K562 (cell line): ENCODE results near the gene NUAK2. TPM values are rescaled to one million over a fixed set of nuclear protein-coding genes. Genes with fewer than 3 reads are reported as not detected.

Source experiments
- ATAC-seq: fragments of 200-7000 bp; cut with Tn5 transposase; 3 replicates; pipeline ENCODE4 v1.9.1; 2020; ENCODE audit warnings: moderate library complexity
- BruUV-seq: library from RNA; stranded (reverse); fragments of 400-500 nt; replicated peaks from 2 replicates; lab custom pipeline; 2021; lab: Mats Ljungman, UMichigan
- CTCF ChIA-PET: fragments of 300-600 bp; formaldehyde crosslinking; extraction: SDS; loops from one replicate; lab custom pipeline; 2021; ENCODE audit warnings: low intra/inter-chr PET ratio; lab: Yijun Ruan, JAX
- POLR2A ChIA-PET: fragments of 300-600, 350-650 bp; sonication (Branson Sonifier 250); formaldehyde crosslinking; extraction: SDS; loops from one replicate; lab custom pipeline; 2021; ENCODE audit warnings: antibody characterized with exemption, inconsistent platforms; lab: Yijun Ruan, JAX
- DNase-seq, 4 experiments: peaks; one replicate each; pipeline versions ENCODE4 v3.0.0 to v3.0.0-alpha.2; 2011 to 2018; ENCODE audit warnings: low spot score in 3 of 4, mixed read lengths in 3 of 4; ENCODE audit errors: extremely low read depth in 1 of 4
- FAIRE-seq: peaks from 2 replicates; lab custom pipeline; 2011; peaks lifted over from hg19 to GRCh38; lab: Jason Lieb, UNC
- H2AFZ ChIP-seq: 2 replicates; pipeline ENCODE4 v1.6.0; 2011; ENCODE audit warnings: low read depth, low read length, control low read depth, inconsistent platforms
- H3K27ac ChIP-seq: fragments of 200-600 bp; 3 replicates; pipeline ENCODE4 v1.8.0; 2011; ENCODE audit warnings: low read depth, mild to moderate bottlenecking, control low read depth, inconsistent platforms, low read length, moderate library complexity, mixed read lengths; ENCODE audit errors: extremely low read depth
- H3K27me3 ChIP-seq, 2 experiments: fragments of 300-600 bp in 1 of 2; 2 replicates in 1 of 2; 3 replicates in 1 of 2; pipeline versions ENCODE4 v1.6.0 to v1.8.0; 2011; ENCODE audit warnings: inconsistent platforms in 2 of 2, low read length in 2 of 2, mild to moderate bottlenecking in 1 of 2, mixed read lengths in 1 of 2, moderate library complexity in 1 of 2; ENCODE audit not compliant: control insufficient read depth in 2 of 2, insufficient read depth in 2 of 2
- H3K36me3 ChIP-seq: fragments of 300-600 bp; 3 replicates; pipeline ENCODE4 v1.8.0; 2011; ENCODE audit warnings: mild to moderate bottlenecking, low read length, inconsistent platforms; ENCODE audit not compliant: control insufficient read depth, insufficient read depth
- H3K4me1 ChIP-seq, 2 experiments: fragments of 200-600 bp in 1 of 2; replicated peaks in 1 of 2; 2 replicates in 1 of 2; 3 replicates in 1 of 2; pipeline versions ENCODE4 v1.5.1 to v1.8.0; 2011; ENCODE audit warnings: inconsistent platforms in 2 of 2, low read length in 2 of 2, mild to moderate bottlenecking in 1 of 2, mixed read lengths in 1 of 2, moderate library complexity in 1 of 2; ENCODE audit not compliant: control insufficient read depth in 2 of 2, insufficient read depth in 2 of 2
- H3K4me2 ChIP-seq: 2 replicates; pipeline ENCODE4 v1.6.1; 2011; ENCODE audit warnings: low read length, control low read depth, inconsistent platforms, mixed read lengths; ENCODE audit not compliant: insufficient read depth
- H3K4me3 ChIP-seq: fragments of 200-600 bp; sonication (generic), shearing (Covaris generic); 2 replicates; pipeline ENCODE4 v1.5.1; 2016; ENCODE audit warnings: control low read depth, inconsistent platforms
- H3K79me2 ChIP-seq: fragments of 200-600 bp; 3 replicates; pipeline ENCODE4 v1.8.0; 2011; ENCODE audit warnings: low read length, inconsistent platforms; ENCODE audit not compliant: control insufficient read depth, insufficient read depth
- H3K9ac ChIP-seq, 2 experiments: 2 replicates each; pipeline versions ENCODE4 v1.6.0 to v1.6.1; 2011; ENCODE audit warnings: low read depth in 2 of 2, low read length in 2 of 2, control low read depth in 1 of 2, inconsistent platforms in 1 of 2, mild to moderate bottlenecking in 1 of 2, mixed read lengths in 1 of 2; ENCODE audit not compliant: insufficient read depth in 1 of 2
- H3K9me1 ChIP-seq: one replicate; pipeline ENCODE4 v1.6.0; 2011; ENCODE audit warnings: inconsistent platforms, mild to moderate bottlenecking, low read length, moderate library complexity; ENCODE audit not compliant: control insufficient read depth, insufficient read depth
- H3K9me3 ChIP-seq: replicated peaks from 2 replicates; pipeline ENCODE4 v1.5.1; 2011; ENCODE audit warnings: low read depth, low read length, inconsistent platforms; ENCODE audit not compliant: control insufficient read depth, insufficient read depth
- H4K20me1 ChIP-seq: replicated peaks from 2 replicates; pipeline ENCODE4 v1.6.1; 2011; ENCODE audit warnings: low read length, inconsistent platforms, mixed read lengths; ENCODE audit not compliant: control insufficient read depth, insufficient read depth
- FOS ChIP-seq: IDR thresholded peaks from 3 replicates; pipeline ENCODE4 v1.6.1; 2011; ENCODE audit not compliant: insufficient read length; ENCODE audit errors: extremely low read depth
- HMG20B ChIP-seq: fragments of 250-450 bp; sonication (Bioruptor Pico); IDR thresholded peaks from 2 replicates; pipeline ENCODE4 v1.5.0; 2021; ENCODE audit warnings: mild to moderate bottlenecking
- HNRNPK ChIP-seq: fragments of 200-400 bp; formaldehyde crosslinking; IDR thresholded peaks from one replicate; pipeline ENCODE4 v1.6.1; 2018; ENCODE audit warnings: mild to moderate bottlenecking, low read depth, low read length; ENCODE audit not compliant: poor library complexity, severe bottlenecking
- NELFE ChIP-seq: IDR thresholded peaks from 2 replicates; pipeline ENCODE4 v1.6.1; 2011; ENCODE audit warnings: mild to moderate bottlenecking; ENCODE audit not compliant: insufficient read depth, insufficient read length
- NFATC3 ChIP-seq: fragments of 450-650 bp; IDR thresholded peaks from 2 replicates; pipeline ENCODE4 v1.6.1; 2017; ENCODE audit warnings: mild to moderate bottlenecking
- NRF1 ChIP-seq, 2 experiments: fragments of 450-650 bp; IDR thresholded peaks in 1 of 2; conservative IDR thresholded peaks in 1 of 2; 2 replicates each; pipeline ENCODE4 v1.6.1; 2014; ENCODE audit warnings: mild to moderate bottlenecking in 2 of 2
- RBM14 ChIP-seq: fragments of 200-400 bp; formaldehyde crosslinking; IDR thresholded peaks from 2 replicates; pipeline ENCODE4 v1.6.1; 2018; ENCODE audit warnings: low read depth, mild to moderate bottlenecking, low read length, moderate library complexity, borderline replicate concordance; ENCODE audit not compliant: insufficient read depth
- ZNF140 ChIP-seq: fragments of 250-450 bp; sonication (Bioruptor Pico); IDR thresholded peaks from 2 replicates; pipeline ENCODE4 v1.8.0; 2021; ENCODE audit warnings: moderate library complexity, mild to moderate bottlenecking, inconsistent platforms
- ZNF318 ChIP-seq, 2 experiments: fragments of 450-650 bp; IDR thresholded peaks; 2 replicates each; pipeline ENCODE4 v1.6.1; 2016; ENCODE audit warnings: mild to moderate bottlenecking in 2 of 2, borderline replicate concordance in 1 of 2, low read depth in 1 of 2, moderate library complexity in 1 of 2
- ZNF655 ChIP-seq: fragments of 250-450 bp; sonication (Bioruptor Pico); IDR thresholded peaks from 2 replicates; pipeline ENCODE4 v1.5.0; 2021
- WGBS: fragments of 100-300 bp; shearing (Covaris generic); methylation state at CpG from one replicate; pipeline ENCODE4 v1.1.6; 2016; ENCODE audit warnings: low coverage, mixed read lengths; ENCODE audit not compliant: insufficient coverage; ENCODE audit errors: missing lambda C conversion rate; 5-methylcytosine and 5-hydroxymethylcytosine counted together
- in situ Hi-C: fragments of 300-500 bp; cut with MboI; formaldehyde crosslinking; loops from 4 replicates; pipeline ENCODE4 v1.15.0; 2018; ENCODE audit warnings: inconsistent platforms, mixed read lengths
- intact Hi-C: fragments of 100-400 bp; cut with micrococcal nuclease; formaldehyde crosslinking; loops from 2 replicates; pipeline ENCODE4 v1.14.2; 2022
- polyA plus RNA-seq, 8 experiments: library from polyadenylated mRNA; depleted of rRNA in 4 of 8; stranded (reverse) in 5 of 8; unstranded in 3 of 8; fragments of >200 nt; fragmentation: Nextera tagmentation in 2 of 8; fragmentation: Illumina TruSeq in 1 of 8; extraction: Ambion mirVana in 2 of 8; extraction: Trizol in 1 of 8; gene quantifications; 2 replicates each; pipeline versions ENCODE4 v1.2.1 to v1.2.3, GENCODE V29; 2011 to 2014; ENCODE audit warnings: inconsistent platforms in 1 of 8, missing spikeins in 1 of 8
- total RNA-seq, 7 experiments: library from RNA; depleted of rRNA in 6 of 7; stranded (reverse); fragments of >200 nt in 6 of 7; fragmentation: Illumina TruSeq in 2 of 7; extraction: Trizol in 2 of 7; gene quantifications; 2 replicates each; pipeline versions ENCODE4 v1.2.1 to v1.2.3, GENCODE V29; 2011 to 2021; ENCODE audit warnings: low replicate concordance in 1 of 7
- TF ChIP-seq, protein P1 (sequence below): sonication (generic); formaldehyde crosslinking; IDR thresholded peaks from 2 replicates; pipeline ENCODE4 v1.8.1; 2023; ENCODE audit warnings: mild to moderate bottlenecking, missing genetic modification reagents

The NUAK2 gene
- total and polyA plus RNA-seq, 9 of the 15 experiments (the other 6 are each of a cell fraction or from before 2014, with no cell fraction given): 0.04 to 0.44 (median 0.14) TPM

GRCh38 chr1:205270271-205270670, 51.3 kb downstream of the NUAK2 start:
- no peaks in the 10 kb centered on the region for H3K79me2 ChIP-seq
- 50% methylated on average over 7 of the region's 7 CpGs for WGBS
- no peak for DNase-seq
- no peak overlapping the region for H3K27ac ChIP-seq
- no peaks in the 10 kb centered on the region for H3K9me1 ChIP-seq
- H2AFZ ChIP-seq: no peak overlapping the region
- no peak overlapping the region for H3K4me3 ChIP-seq
- no peak overlapping the region for H3K9ac ChIP-seq
- H3K9me3 ChIP-seq: no peaks in the 10 kb centered on the region
- no peak for ATAC-seq
- no peaks in the 10 kb centered on the region for H3K36me3 ChIP-seq
- no peak overlapping the region for H3K4me2 ChIP-seq
- no peaks in the 10 kb centered on the region for H4K20me1 ChIP-seq
- ChIA-PET CTCF (interaction anchor here (6.6 kb wide), 1 partner anchor 53 kb away, joined by 144 read pairs; the partner anchor contains the start of gene NUAK2), POLR2A (interaction anchor here (0.6 to 1.4 kb wide), 5 partner anchors 9 to 61 kb away, joined by 3 to 7 read pairs (median 3); no protein-coding TSS in a partner anchor)
- in situ Hi-C loops (no loop called here), intact Hi-C loops (no loop called here)
- BruUV-seq: no TSS peak
- H3K4me1 ChIP-seq: peaks cover 26 to 47% of the 10 kb centered on the region in 2 experiments
- peaks cover 0 to 3% of the 10 kb centered on the region in 2 experiments; a peak in 1 of 5 replicates for H3K27me3 ChIP-seq
- no peak for FAIRE-seq
- TF ChIP-seq, protein P1, sequence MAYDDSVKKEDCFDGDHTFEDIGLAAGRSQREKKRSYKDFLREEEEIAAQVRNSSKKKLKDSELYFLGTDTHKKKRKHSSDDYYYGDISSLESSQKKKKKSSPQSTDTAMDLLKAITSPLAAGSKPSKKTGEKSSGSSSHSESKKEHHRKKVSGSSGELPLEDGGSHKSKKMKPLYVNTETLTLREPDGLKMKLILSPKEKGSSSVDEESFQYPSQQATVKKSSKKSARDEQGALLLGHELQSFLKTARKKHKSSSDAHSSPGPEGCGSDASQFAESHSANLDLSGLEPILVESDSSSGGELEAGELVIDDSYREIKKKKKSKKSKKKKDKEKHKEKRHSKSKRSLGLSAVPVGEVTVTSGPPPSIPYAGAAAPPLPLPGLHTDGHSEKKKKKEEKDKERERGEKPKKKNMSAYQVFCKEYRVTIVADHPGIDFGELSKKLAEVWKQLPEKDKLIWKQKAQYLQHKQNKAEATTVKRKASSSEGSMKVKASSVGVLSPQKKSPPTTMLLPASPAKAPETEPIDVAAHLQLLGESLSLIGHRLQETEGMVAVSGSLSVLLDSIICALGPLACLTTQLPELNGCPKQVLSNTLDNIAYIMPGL (CRISPR knock-in tag): no peak
- TF ChIP-seq ZNF318 (IDR thresholded peaks at IDR 0.05; ENCODE audit: borderline replicate concordance in 1 of 2, low read depth in 1 of 2): no peak
- no peak for TF ChIP-seq ZNF140 (CRISPR knock-in tag)
- no peak for TF ChIP-seq ZNF655
- TF ChIP-seq HMG20B: no peak
- TF ChIP-seq NFATC3: no peak
- no peak for TF ChIP-seq FOS
- no peak for TF ChIP-seq NELFE
- TF ChIP-seq NRF1 (conservative IDR thresholded peaks at IDR 0.05 in 1 of 2, IDR thresholded peaks at IDR 0.05 in 1 of 2): no peak
- no peak for TF ChIP-seq HNRNPK
- TF ChIP-seq RBM14: no peak
